GM21423 (cell line): ENCODE measurements around the gene GRIPAP1.

Experiments used
- ATAC-seq: cut with Tn5 transposase; IDR thresholded peaks from one replicate; pipeline ENCODE4 v1.9.1; 2021; ENCODE audit warnings: mild to moderate bottlenecking, moderate library complexity; ENCODE audit not compliant: unreplicated experiment

The GRIPAP1 gene

GRCh38 chrX:48961585-48962091 lies 40.4 kb downstream of the GRIPAP1 start:
- ATAC-seq: no peak

- no peak for ATAC-seq
Observed at GRCh38 chrX:48960291-48960690, 41.8 kb downstream of the GRIPAP1 start.

GRCh38 chrX:48958635-48959094 lies 43.4 kb downstream of the GRIPAP1 start:
- ATAC-seq: no peak

GRCh38 chrX:48957827-48958634 lies 44.0 kb downstream of the GRIPAP1 start:
- peak; percentile 81 for ATAC-seq

GRCh38 chrX:48957477-48957826 lies 44.6 kb downstream of the GRIPAP1 start, which contains the start of gene OTUD5:
OTUD5 (minus strand) TSS chrX:48957607; CDS start chrX:48957570, 37 bp downstream.
- peak; percentile 29 for ATAC-seq

GRCh38 chrX:48956728-48957414 lies 45.2 kb downstream of the GRIPAP1 start:
- no peak for ATAC-seq

- ATAC-seq: no peak
Observed at GRCh38 chrX:48948589-48948988, 53.5 kb downstream of the GRIPAP1 start.

- no peak for ATAC-seq
Observed at GRCh38 chrX:48945517-48946348, 56.3 kb downstream of the GRIPAP1 start.

- ATAC-seq: no peak
Observed at GRCh38 chrX:48942895-48943294, 59.2 kb downstream of the GRIPAP1 start.

GRCh38 chrX:48940404-48940955 lies 61.6 kb downstream of the GRIPAP1 start:
- no peak for ATAC-seq

- ATAC-seq: peak; percentile 34
Observed at GRCh38 chrX:48939524-48940228, 62.4 kb downstream of the GRIPAP1 start.

GRCh38 chrX:48938721-48939425 lies 63.2 kb downstream of the GRIPAP1 start:
- ATAC-seq: peak; percentile 42

- peak; percentile 52 for ATAC-seq
Observed at GRCh38 chrX:48937054-48937907, 64.8 kb downstream of the GRIPAP1 start.

GRCh38 chrX:48936429-48937053 lies 65.5 kb downstream of the GRIPAP1 start:
- ATAC-seq: peak; percentile 0

- ATAC-seq: no peak
Observed at GRCh38 chrX:48935301-48935670, 66.8 kb downstream of the GRIPAP1 start.

- no peak for ATAC-seq
Observed at GRCh38 chrX:48934581-48935300, 67.3 kb downstream of the GRIPAP1 start.

GRCh38 chrX:48933757-48934156 lies 68.3 kb downstream of the GRIPAP1 start:
- no peak for ATAC-seq
